HFF-Myc (cell line): ENCODE results near the gene IGF2R.
"Not testable (repeated sequence)": the region's sequence is repeated elsewhere in the genome, so short reads cannot be mapped to it uniquely, and the experiment has no call there.

ENCODE experiments used
- DNase-seq: peaks from one replicate; pipeline ENCODE4 v3.0.0-alpha.2; 2011; ENCODE audit warnings: low read depth; ENCODE audit errors: extremely low read depth
- H3K4me3 ChIP-seq: replicated peaks from 2 replicates; pipeline ENCODE4 v1.5.1; 2011; ENCODE audit warnings: low read depth, mild to moderate bottlenecking, control low read depth, low read length
- TF ChIP-seq, protein P1 (sequence below): IDR thresholded peaks from 2 replicates; pipeline ENCODE4 v1.5.1; 2012; ENCODE audit warnings: mild to moderate bottlenecking, low read depth, low read length, control low read depth; ENCODE audit errors: missing control alignments

Gene IGF2R

DNA sequence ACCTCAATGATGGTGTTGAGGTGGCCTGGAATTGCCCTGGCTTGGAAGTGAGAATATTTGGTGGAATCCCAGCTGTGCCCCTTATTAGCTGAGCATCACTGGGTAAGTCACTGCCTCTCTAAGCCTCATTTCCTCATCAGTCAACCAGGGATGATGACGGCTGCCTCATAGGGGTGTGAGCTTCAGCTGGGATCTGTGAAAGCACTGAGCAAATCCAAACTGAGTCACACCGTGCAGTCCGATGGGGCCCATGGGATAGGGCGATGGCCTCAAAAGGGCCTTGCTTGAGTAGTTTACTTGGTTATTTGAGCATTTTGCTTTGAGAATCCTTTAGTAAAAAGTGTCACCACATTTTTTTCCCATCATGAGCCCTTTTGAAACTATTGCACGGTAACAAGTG is 153.9 kb downstream of the IGF2R start:
- no peak overlapping the region for H3K4me3 ChIP-seq
- no peak for DNase-seq
- TF ChIP-seq, protein P1, sequence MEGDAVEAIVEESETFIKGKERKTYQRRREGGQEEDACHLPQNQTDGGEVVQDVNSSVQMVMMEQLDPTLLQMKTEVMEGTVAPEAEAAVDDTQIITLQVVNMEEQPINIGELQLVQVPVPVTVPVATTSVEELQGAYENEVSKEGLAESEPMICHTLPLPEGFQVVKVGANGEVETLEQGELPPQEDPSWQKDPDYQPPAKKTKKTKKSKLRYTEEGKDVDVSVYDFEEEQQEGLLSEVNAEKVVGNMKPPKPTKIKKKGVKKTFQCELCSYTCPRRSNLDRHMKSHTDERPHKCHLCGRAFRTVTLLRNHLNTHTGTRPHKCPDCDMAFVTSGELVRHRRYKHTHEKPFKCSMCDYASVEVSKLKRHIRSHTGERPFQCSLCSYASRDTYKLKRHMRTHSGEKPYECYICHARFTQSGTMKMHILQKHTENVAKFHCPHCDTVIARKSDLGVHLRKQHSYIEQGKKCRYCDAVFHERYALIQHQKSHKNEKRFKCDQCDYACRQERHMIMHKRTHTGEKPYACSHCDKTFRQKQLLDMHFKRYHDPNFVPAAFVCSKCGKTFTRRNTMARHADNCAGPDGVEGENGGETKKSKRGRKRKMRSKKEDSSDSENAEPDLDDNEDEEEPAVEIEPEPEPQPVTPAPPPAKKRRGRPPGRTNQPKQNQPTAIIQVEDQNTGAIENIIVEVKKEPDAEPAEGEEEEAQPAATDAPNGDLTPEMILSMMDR: no peak

DNA sequence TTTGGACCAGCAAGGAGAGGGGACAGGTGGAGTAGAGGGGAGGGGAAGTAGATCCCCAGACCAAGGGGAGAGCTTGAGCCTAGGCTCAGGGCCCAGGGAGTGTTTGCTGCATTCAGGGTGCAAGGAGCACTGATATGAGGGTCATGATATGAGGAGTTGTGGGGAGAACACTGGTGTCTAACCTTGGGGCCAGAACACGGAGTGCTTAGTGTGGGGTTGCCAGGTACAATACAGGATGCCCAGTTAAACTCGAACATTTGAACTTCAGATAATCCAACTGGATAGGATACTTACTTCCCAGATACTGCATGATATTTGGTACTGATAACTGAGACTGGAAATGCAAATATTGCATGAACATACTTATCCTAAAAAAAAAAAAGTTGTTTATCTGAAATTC is 155.1 kb downstream of the IGF2R start:
- no peak for DNase-seq
- TF ChIP-seq, protein P1: no peak
- no peak overlapping the region for H3K4me3 ChIP-seq

DNA sequence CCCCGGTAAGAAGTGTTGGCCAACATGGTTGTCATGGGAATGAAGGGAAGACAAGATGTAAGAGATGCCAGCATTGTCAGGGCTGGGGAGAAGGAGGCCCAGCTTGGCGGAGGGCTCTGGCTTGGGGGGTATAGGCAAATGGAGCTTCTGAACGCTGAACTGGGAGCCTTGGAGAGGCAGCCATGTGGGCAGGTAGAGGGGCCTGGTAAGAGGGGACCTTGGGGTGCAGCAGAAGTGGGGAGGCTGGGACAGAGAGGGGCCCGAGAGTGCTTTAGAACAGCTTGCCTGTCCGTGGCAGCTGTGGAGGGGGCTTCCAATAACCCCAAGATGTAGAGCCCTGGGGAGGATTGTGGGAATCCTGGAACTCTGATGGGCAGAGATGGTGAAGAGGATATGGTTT is 155.7 kb downstream of the IGF2R start:
- TF ChIP-seq, protein P1: no peak
- no peak overlapping the region for H3K4me3 ChIP-seq
- no peak for DNase-seq

DNA sequence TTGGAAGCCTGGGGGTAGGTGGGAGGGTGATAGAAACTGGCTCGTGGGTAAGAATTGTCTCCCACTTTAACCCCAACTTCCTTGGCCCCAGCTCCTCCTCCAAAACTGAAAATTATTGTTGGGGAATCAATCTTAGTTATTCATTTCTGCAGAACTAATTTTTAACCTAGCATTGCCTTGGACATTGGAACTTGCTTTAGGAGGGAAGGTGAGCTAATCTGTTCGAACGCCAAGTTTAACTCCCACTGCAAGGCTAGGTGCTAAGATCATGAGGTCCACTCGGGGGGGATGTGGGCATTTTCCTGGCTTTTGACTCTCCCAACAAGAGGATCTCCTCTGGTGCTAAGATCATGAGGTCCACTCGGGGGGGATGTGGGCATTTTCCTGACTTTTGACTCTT is 156.2 kb downstream of the IGF2R start:
- H3K4me3 ChIP-seq, DNase-seq: not testable (repeated sequence)

DNA sequence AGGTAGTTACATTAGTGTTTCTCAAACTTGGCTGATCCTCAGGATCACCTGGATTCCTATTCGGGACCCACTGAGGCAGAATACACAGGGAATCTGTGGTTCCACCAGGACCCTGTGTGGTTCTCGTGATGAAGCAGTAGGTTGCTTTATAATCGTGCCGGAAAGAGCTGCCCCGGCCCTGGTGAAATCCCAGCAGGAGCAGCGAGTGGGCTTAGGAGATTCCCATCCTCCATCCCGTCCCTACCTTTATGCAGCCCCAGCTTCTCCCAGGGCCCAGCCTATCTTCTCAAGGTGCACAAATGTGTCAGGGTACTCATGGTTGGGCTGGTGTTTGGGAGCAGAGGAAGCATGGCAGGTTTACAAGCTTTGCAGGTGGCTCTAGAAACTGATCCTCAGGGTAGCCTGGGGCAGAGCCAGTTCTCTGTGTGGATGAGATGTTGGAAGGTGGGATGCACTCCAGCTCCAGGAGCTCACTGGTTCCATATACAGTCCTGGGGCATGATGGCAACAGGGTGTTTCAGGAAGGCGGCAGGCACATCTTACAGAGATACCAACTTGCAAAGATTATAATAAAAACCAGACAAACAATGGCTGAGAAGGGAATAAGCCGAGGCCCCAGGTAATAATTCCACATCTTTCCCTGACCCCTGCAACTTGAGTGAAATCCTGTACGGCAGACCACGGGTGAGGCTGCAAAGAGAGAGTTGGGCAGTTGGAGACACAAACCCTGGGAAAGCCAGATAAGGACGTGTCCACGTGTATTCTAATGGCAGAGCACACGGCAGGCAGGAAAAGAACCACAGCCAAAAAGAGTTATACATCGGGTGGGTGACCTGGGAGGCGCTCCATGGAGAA is 158.6 kb downstream of the IGF2R start:
- DNase-seq: no peak
- TF ChIP-seq, protein P1: no peak
- H3K4me3 ChIP-seq: no peak overlapping the region

DNA sequence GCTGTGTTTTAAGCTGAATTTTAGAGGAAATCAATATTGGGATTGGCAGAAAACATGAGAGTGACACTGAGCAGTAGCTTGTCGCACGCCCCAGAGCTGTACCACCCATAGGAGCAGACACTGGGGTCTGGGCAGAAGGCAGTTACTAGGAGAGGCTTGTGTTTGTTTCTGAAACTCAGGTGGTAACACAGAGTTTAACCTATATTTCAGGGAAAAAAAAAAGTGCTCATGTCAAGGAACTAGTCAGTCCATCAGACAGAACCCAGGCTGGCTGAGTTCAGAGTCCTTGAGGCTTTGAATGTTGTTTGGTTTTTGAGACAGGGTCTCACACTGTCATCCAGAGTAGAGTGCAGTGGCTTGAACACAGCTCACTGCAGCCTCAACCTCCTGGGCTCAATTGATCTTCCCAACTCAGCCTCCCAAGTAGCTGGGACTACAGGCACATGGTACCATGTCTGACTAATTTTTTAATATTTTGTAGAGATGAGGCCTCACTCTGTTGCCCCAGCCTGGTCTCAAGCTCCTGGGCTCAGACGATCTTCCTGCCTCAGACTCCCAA is 159.3 kb downstream of the IGF2R start:
- no peak overlapping the region for H3K4me3 ChIP-seq
- DNase-seq: no peak
- TF ChIP-seq, protein P1: no peak

DNA sequence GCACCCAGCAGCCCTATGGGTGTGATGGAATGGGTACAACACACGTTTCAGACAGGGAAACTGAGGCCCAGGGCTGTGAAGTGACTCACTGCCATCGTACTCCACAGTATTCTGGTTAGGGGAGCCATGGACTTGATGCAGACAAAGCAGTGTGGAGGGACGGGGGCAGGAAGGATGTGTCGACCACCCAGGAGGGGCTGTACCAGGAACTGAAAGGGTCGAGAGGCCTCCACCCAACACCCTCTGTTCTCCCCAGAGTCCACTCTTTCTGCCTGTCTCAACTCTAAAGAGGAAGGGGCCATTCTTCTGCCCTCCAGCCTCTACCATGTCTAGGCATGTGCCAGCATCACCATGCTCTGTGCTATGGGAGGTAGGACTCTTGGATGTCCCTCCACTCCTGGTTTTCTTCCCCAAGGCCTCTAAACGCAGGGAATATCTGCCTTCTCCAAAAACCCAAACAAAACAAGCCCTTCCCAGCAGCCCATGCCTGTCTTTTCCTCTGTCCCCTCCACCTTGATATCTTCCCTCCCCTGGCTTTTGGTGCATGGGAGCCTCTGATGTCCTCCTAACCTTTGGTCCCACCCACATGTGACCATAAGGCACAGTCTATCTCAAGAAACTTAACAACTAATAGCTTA is 160.1 kb downstream of the IGF2R start:
- DNase-seq: no peak
- TF ChIP-seq, protein P1: no peak
- H3K4me3 ChIP-seq: no peak overlapping the region
